Fibroblast of mammary gland (primary cell): Measurements from ENCODE around the gene PPA2.
"Not testable (repeated sequence)": the region's sequence is repeated elsewhere in the genome, so short reads cannot be mapped to it uniquely, and the experiment has no call there.

Experiments used
- DNase-seq: peaks from one replicate; pipeline ENCODE4 v3.0.0-alpha.2; 2010; ENCODE audit warnings: low read depth
- H3K4me3 ChIP-seq: 2 replicates; pipeline ENCODE4 v1.5.1; 2011; ENCODE audit warnings: low read depth, mild to moderate bottlenecking, low read length, moderate library complexity; ENCODE audit not compliant: control insufficient read depth
- CTCF ChIP-seq: conservative IDR thresholded peaks from 2 replicates; pipeline ENCODE4 v1.5.1; 2011; ENCODE audit warnings: low read depth, low read length, inconsistent platforms; ENCODE audit not compliant: control insufficient read depth, insufficient read depth

The PPA2 gene

GRCh38 chr4:105461621-105462382, 12.1 kb downstream of the PPA2 start:
- no peak for TF ChIP-seq CTCF
- no peak overlapping the region for H3K4me3 ChIP-seq
- DNase-seq, result no peak

GRCh38 chr4:105461221-105461620, 12.6 kb downstream of the PPA2 start:
- no peak for DNase-seq
- no peak overlapping the region for H3K4me3 ChIP-seq
- TF ChIP-seq CTCF, result no peak

- TF ChIP-seq CTCF, result no peak
- no peak for DNase-seq
- no peak overlapping the region for H3K4me3 ChIP-seq
Observed at GRCh38 chr4:105460306-105460705, 13.6 kb downstream of the PPA2 start.

GRCh38 chr4:105458541-105458940, 15.3 kb downstream of the PPA2 start:
- not testable (repeated sequence) for DNase-seq, H3K4me3 ChIP-seq

GRCh38 chr4:105458001-105458400, 15.9 kb downstream of the PPA2 start:
- no peak for TF ChIP-seq CTCF
- H3K4me3 ChIP-seq, result no peak overlapping the region
- peak; percentile 17 for DNase-seq

GRCh38 chr4:105455998-105456397, 17.9 kb downstream of the PPA2 start:
- H3K4me3 ChIP-seq, result no peak overlapping the region
- TF ChIP-seq CTCF, result no peak
- DNase-seq, result no peak

GRCh38 chr4:105455182-105455581, 18.7 kb downstream of the PPA2 start:
- H3K4me3 ChIP-seq, result no peak overlapping the region
- DNase-seq, result no peak
- no peak for TF ChIP-seq CTCF
